IMR-90 (cell line): ENCODE results near the gene RFTN1. TPM values are rescaled to one million over a fixed set of nuclear protein-coding genes. Genes with fewer than 3 reads are reported as not detected.
A peak's percentile ranks its signal among the peaks of the same experiment; 100 is the strongest.

Source experiments
- ATAC-seq: fragments of 200-7000 bp; cut with Tn5 transposase; 2 replicates; pipeline ENCODE4 v1.9.1; 2020; ENCODE audit warnings: low read depth, mild to moderate bottlenecking, moderate library complexity
- BruUV-seq: library from RNA; stranded (reverse); fragments of 400-500 nt; replicated peaks from 2 replicates; lab custom pipeline; 2021; lab: Mats Ljungman, UMichigan
- CTCF ChIA-PET: fragments of 300-600 bp; formaldehyde crosslinking; extraction: SDS; loops from one replicate; lab custom pipeline; 2021; ENCODE audit warnings: antibody characterized with exemption; lab: Yijun Ruan, JAX
- POLR2A ChIA-PET: fragments of 300-600 bp; sonication (Branson Sonifier 250); formaldehyde crosslinking; loops from one replicate; lab custom pipeline; 2022; ENCODE audit warnings: antibody characterized with exemption; ENCODE audit not compliant: unreplicated experiment; lab: Charles Lee
- DNase-seq: peaks from one replicate; pipeline ENCODE4 v3.0.0; 2013
- H2AFZ ChIP-seq: replicated peaks from 2 replicates; pipeline ENCODE3; 2013; ENCODE audit warnings: low read length, mild to moderate bottlenecking; ENCODE audit not compliant: poor library complexity
- H2AK5ac ChIP-seq: 2 replicates; pipeline ENCODE4 v1.6.1; 2013; ENCODE audit warnings: low read depth, low read length, inconsistent platforms
- H2AK9ac ChIP-seq: replicated peaks from 2 replicates; pipeline ENCODE3; 2013; ENCODE audit warnings: mild to moderate bottlenecking, low read depth, low read length, moderate library complexity; ENCODE audit not compliant: poor library complexity
- H2BK120ac ChIP-seq: 2 replicates; pipeline ENCODE4 v1.6.1; 2013; ENCODE audit warnings: low read depth, low read length, inconsistent platforms
- H2BK15ac ChIP-seq: 3 replicates; pipeline ENCODE4 v1.6.1; 2013; ENCODE audit warnings: low read depth, low read length, inconsistent platforms
- H2BK20ac ChIP-seq: 2 replicates; pipeline ENCODE4 v1.6.1; 2013; ENCODE audit warnings: low read depth, mild to moderate bottlenecking, inconsistent platforms, low read length, moderate library complexity
- H2BK5ac ChIP-seq: 2 replicates; pipeline ENCODE4 v1.6.1; 2013; ENCODE audit warnings: mild to moderate bottlenecking, low read depth, low read length, inconsistent platforms; ENCODE audit not compliant: poor library complexity, severe bottlenecking
- H3K14ac ChIP-seq: replicated peaks from 2 replicates; pipeline ENCODE4 v1.6.1; 2013; ENCODE audit warnings: low read depth, low read length, inconsistent platforms
- H3K18ac ChIP-seq: 2 replicates; pipeline ENCODE4 v1.6.1; 2013; ENCODE audit warnings: low read depth, low read length, control low read depth
- H3K23ac ChIP-seq: 2 replicates; pipeline ENCODE4 v1.6.1; 2013; ENCODE audit warnings: low read depth, low read length, inconsistent platforms
- H3K27ac ChIP-seq: 2 replicates; pipeline ENCODE4 v1.5.1; 2013; ENCODE audit warnings: mild to moderate bottlenecking, control low read depth, low read length; ENCODE audit not compliant: insufficient read depth
- H3K27me3 ChIP-seq: 2 replicates; pipeline ENCODE4 v1.6.1; 2013; ENCODE audit warnings: low read length; ENCODE audit not compliant: control insufficient read depth, insufficient read depth
- H3K36me3 ChIP-seq: 2 replicates; pipeline ENCODE4 v1.6.1; 2013; ENCODE audit warnings: low read length, mixed read lengths; ENCODE audit not compliant: control insufficient read depth, insufficient read depth
- H3K4ac ChIP-seq: 2 replicates; pipeline ENCODE4 v1.6.1; 2013; ENCODE audit warnings: low read depth, low read length, inconsistent platforms
- H3K4me1 ChIP-seq: 2 replicates; pipeline ENCODE4 v1.6.1; 2013; ENCODE audit warnings: low read length, mixed read lengths; ENCODE audit not compliant: control insufficient read depth, insufficient read depth
- H3K4me2 ChIP-seq: 2 replicates; pipeline ENCODE4 v1.6.1; 2013; ENCODE audit warnings: low read depth, mild to moderate bottlenecking, control low read depth, low read length, moderate library complexity
- H3K4me3 ChIP-seq: 2 replicates; pipeline ENCODE4 v1.5.1; 2013; ENCODE audit warnings: low read depth, mild to moderate bottlenecking, control low read depth, low read length, moderate library complexity; ENCODE audit not compliant: insufficient read depth
- H3K56ac ChIP-seq: 2 replicates; pipeline ENCODE4 v1.6.1; 2013; ENCODE audit warnings: low read length, inconsistent platforms; ENCODE audit not compliant: insufficient read depth; ENCODE audit errors: extremely low read depth
- H3K79me1 ChIP-seq, 2 experiments: 2 replicates each; pipeline ENCODE4 v1.6.1; 2013; ENCODE audit warnings: low read length in 2 of 2, inconsistent platforms in 1 of 2, low read depth in 1 of 2
- H3K9ac ChIP-seq: 2 replicates; pipeline ENCODE4 v1.6.1; 2013; ENCODE audit warnings: low read depth, low read length, control low read depth
- H3K9me1 ChIP-seq: 2 replicates; pipeline ENCODE4 v1.6.1; 2013; ENCODE audit warnings: low read length, inconsistent platforms; ENCODE audit not compliant: insufficient read depth
- H3K9me3 ChIP-seq: 2 replicates; pipeline ENCODE4 v1.6.1; 2013; ENCODE audit warnings: low read length; ENCODE audit not compliant: control insufficient read depth, insufficient read depth
- H4K20me1 ChIP-seq: 2 replicates; pipeline ENCODE4 v1.6.1; 2013; ENCODE audit warnings: low read length, inconsistent platforms; ENCODE audit not compliant: insufficient read depth
- H4K5ac ChIP-seq: 2 replicates; pipeline ENCODE4 v1.6.1; 2013; ENCODE audit warnings: mild to moderate bottlenecking, low read depth, low read length, control low read depth
- H4K8ac ChIP-seq, 2 experiments: 2 replicates each; pipeline ENCODE4 v1.6.1; 2013; ENCODE audit warnings: low read depth in 2 of 2, low read length in 2 of 2, control low read depth in 1 of 2, inconsistent platforms in 1 of 2
- H4K91ac ChIP-seq: 2 replicates; pipeline ENCODE4 v1.6.1; 2013; ENCODE audit warnings: low read depth, low read length, inconsistent platforms; ENCODE audit not compliant: insufficient read depth
- NFE2L2 ChIP-seq: fragments of 150-350 bp; IDR thresholded peaks from 2 replicates; pipeline ENCODE4 v1.6.1; 2016; ENCODE audit warnings: low read depth, mild to moderate bottlenecking, low read length
- RAD21 ChIP-seq: IDR thresholded peaks from 2 replicates; pipeline ENCODE4 v1.6.1; 2012; ENCODE audit warnings: low read length, improper control_type of control experiment
- WGBS, 2 experiments: methylation state at CpG; one replicate each; pipeline versions ENCODE4 v1.1.5 to v1.1.7; 2013; ENCODE audit warnings: missing lambda C conversion rate in 2 of 2; ENCODE audit not compliant: insufficient read length in 1 of 2; ENCODE audit errors: extremely low coverage in 2 of 2; 5-methylcytosine and 5-hydroxymethylcytosine counted together
- dilution Hi-C: fragments of 300-500 bp; cut with HindIII; formaldehyde crosslinking; loops from one replicate; pipeline ENCODE4 v1.14.3; 2018; ENCODE audit warnings: low sequenced_read_pairs; ENCODE audit not compliant: unreplicated experiment
- in situ Hi-C: fragments of 300-500 bp; cut with MboI; formaldehyde crosslinking; loops from 3 replicates; pipeline ENCODE4 v1.14.3; 2019; ENCODE audit warnings: low sequenced_read_pairs, inconsistent platforms, mixed read lengths
- intact Hi-C: fragments of 100-400 bp; cut with micrococcal nuclease; formaldehyde crosslinking; loops from 2 replicates; pipeline ENCODE4 v1.10.0; 2022
- polyA plus RNA-seq, 3 experiments: library from polyadenylated mRNA; depleted of rRNA; stranded (reverse); fragments of >200 nt; gene quantifications; 2 replicates each; pipeline ENCODE4 v1.2.3, GENCODE V29; 2012; ENCODE audit warnings: low replicate concordance in 1 of 3
- total RNA-seq: library from RNA; depleted of rRNA; stranded (reverse); fragments of >200 nt; gene quantifications from 2 replicates; pipeline ENCODE4 v1.2.3, GENCODE V29; 2012
- TF ChIP-seq, protein P1 (sequence below): conservative IDR thresholded peaks from 2 replicates; pipeline ENCODE4 v1.5.1; 2012; ENCODE audit warnings: mild to moderate bottlenecking, low read depth, low read length, improper control_type of control experiment

The RFTN1 gene
- total and polyA plus RNA-seq, 2 of the 4 experiments (the other 2 are of a cell fraction): 45.0 to 52.0 TPM

DNA sequence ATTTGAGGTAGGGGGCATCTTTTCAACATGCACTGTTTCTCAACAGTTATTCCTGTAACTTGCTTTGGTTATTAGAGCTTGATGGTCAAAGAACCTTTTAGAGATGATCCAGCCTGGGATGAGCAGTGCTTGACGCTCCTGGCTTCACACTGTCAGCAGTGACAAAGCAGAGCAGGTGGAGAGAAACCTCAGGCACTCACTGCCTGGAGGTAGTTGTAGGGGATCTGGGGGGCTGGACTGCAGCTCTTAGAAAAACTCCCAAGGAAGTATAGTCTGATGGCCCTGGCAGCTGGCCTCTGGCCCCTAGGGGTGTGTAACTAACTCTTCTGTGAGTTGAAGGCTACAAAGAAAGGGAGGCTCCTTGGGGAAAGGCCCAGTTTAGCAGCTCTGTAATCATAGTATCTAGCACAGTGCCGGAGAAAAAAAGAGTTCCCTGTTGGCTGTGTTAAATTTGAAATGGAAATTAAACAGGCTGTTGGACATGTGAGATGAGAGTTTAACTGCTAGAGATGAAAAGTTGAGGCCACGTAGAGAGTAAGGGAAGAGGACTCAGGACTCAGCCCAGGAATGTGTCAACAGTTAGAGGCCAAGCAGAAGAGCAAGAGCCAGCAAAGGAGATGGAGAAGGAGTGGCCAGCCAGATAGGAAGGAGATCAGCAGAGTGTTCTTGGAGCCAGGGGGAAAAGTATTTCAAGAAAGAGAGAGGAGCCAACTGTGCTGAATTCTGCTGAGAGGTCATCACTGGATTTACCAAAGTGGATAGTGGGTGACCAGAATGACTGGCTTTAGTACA lies 234.3 kb downstream of the RFTN1 start (continued):
- TF ChIP-seq RAD21 (no peak), NFE2L2 (no peak)

DNA sequence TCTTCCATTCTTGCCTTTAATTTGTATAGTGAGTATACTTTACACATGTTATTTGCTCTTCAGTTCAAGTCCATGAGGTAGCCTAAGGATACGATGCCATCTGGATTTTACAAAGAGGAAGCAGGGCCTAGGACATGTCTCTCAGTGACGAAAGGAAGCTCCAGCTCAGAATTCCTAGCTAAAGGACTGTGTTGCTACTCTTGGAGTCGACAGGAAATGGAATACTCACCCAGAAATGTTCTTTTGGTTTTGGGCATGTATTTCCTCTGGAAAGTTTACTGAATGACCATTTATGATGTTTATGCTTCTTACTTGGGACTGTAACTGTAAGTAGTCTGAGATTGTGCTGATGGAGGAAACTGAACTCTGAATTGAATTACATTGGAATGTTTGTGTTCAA lies 236.0 kb downstream of the RFTN1 start:
- Histone ChIP-seq H3K36me3 (peaks cover 2% of the 10 kb centered on the region; the same call in 1 of the 2 replicates), H3K9ac (no peak overlapping the region), H4K8ac (peak overlapping the region in 1 of 2 experiments; percentile 2; a peak in 2 of 4 replicates), H3K27me3 (no peaks in the 10 kb centered on the region), H3K4ac (no peak overlapping the region), H4K5ac (0 out of 2 replicates have a peak overlapping the region, but pooled peaks have one; percentile 81), H3K56ac (no peak overlapping the region), H3K14ac (0 out of 2 replicates have a peak overlapping the region, but pooled peaks have one; percentile 1), H2BK15ac (no peak overlapping the region), H3K18ac (no peak overlapping the region), H2AFZ (no peak overlapping the region), H3K4me1 (peaks cover 4% of the 10 kb centered on the region; the same call in 1 of the 2 replicates), H4K91ac (no peak overlapping the region), H3K9me3 (no peaks in the 10 kb centered on the region), H3K9me1 (peaks cover 5% of the 10 kb centered on the region; the same call in 1 of the 2 replicates), H3K27ac (no peak overlapping the region), H2AK9ac (no peak overlapping the region), H3K4me3 (no peak overlapping the region), H3K23ac (no peak overlapping the region), H3K79me1 (peaks cover 0 to 5% of the 10 kb centered on the region in 2 experiments; a peak in 1 of 4 replicates), H2BK5ac (peak overlapping the region; percentile 7), H2AK5ac (no peak overlapping the region), H3K4me2 (no peak overlapping the region; the same call in 1 of the 2 replicates), H4K20me1 (no peaks in the 10 kb centered on the region), H2BK20ac (no peak overlapping the region), H2BK120ac (no peak overlapping the region)
- 87% methylated on average over 2 of the region's 3 CpGs; no CpG with 5 or more reads in 1 of the 2 experiments for WGBS, 2 experiments
- in situ Hi-C loops (loop anchor here (25.0 kb wide), 3 partner anchors 610 to 960 kb away; partner anchors contain the start of gene PLCL2), dilution Hi-C loops (loop anchor here (25.0 kb wide), 1 partner anchor 260 kb away; no protein-coding TSS in a partner anchor), intact Hi-C loops (loop anchor here (10.0 kb wide), 1 partner anchor 957 kb away; no protein-coding TSS in a partner anchor)
- DNase-seq (peak; percentile 46), ATAC-seq (peak; percentile 61; the same call in 1 of the 2 replicates)
- TF ChIP-seq, protein P1, sequence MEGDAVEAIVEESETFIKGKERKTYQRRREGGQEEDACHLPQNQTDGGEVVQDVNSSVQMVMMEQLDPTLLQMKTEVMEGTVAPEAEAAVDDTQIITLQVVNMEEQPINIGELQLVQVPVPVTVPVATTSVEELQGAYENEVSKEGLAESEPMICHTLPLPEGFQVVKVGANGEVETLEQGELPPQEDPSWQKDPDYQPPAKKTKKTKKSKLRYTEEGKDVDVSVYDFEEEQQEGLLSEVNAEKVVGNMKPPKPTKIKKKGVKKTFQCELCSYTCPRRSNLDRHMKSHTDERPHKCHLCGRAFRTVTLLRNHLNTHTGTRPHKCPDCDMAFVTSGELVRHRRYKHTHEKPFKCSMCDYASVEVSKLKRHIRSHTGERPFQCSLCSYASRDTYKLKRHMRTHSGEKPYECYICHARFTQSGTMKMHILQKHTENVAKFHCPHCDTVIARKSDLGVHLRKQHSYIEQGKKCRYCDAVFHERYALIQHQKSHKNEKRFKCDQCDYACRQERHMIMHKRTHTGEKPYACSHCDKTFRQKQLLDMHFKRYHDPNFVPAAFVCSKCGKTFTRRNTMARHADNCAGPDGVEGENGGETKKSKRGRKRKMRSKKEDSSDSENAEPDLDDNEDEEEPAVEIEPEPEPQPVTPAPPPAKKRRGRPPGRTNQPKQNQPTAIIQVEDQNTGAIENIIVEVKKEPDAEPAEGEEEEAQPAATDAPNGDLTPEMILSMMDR: no peak
- no TSS peak for BruUV-seq
- CTCF ChIA-PET: interaction anchor here (1.3 to 2.0 kb wide), 2 partner anchors 9 to 13 kb away, joined by 5 to 6 read pairs; no protein-coding TSS in a partner anchor
- POLR2A ChIA-PET: no interaction called here
